Keratinocyte (primary cell): ENCODE results near the gene CDON.

Source experiments
- CTCF ChIP-seq, 3 experiments: IDR thresholded peaks in 1 of 3; conservative IDR thresholded peaks in 1 of 3; optimal IDR thresholded peaks in 1 of 3; 2 replicates in 2 of 3; 3 replicates in 1 of 3; pipeline versions ENCODE3 to v1.5.1; 2011; ENCODE audit warnings: low read length in 3 of 3, mild to moderate bottlenecking in 3 of 3, moderate library complexity in 2 of 3, control low read depth in 1 of 3, inconsistent platforms in 1 of 3; ENCODE audit not compliant: insufficient read depth in 2 of 3; ENCODE audit errors: extremely low read depth in 1 of 3
- EZH2 ChIP-seq: IDR thresholded peaks from one replicate; pipeline ENCODE4 v1.6.1; 2012; ENCODE audit warnings: inconsistent platforms, mild to moderate bottlenecking, low read length, moderate library complexity

- TF ChIP-seq CTCF (optimal IDR thresholded peaks at IDR 0.05 in 1 of 3, IDR thresholded peaks at IDR 0.05 in 1 of 3, conservative IDR thresholded peaks at IDR 0.05 in 1 of 3; ENCODE audit: extremely low read depth in 1 of 3, insufficient read depth in 2 of 3, low read length in 3 of 3), result no peak
- no peak for TF ChIP-seq EZH2
Measured at GRCh38 chr11:125933030-125933813, 129.4 kb downstream of the CDON start.
